AG09309 (cell line): ENCODE data around the gene SCGB2B2.
A peak's percentile ranks its signal among the peaks of the same experiment; 100 is the strongest.
"Not testable (repeated sequence)": the region's sequence is repeated elsewhere in the genome, so short reads cannot be mapped to it uniquely, and the experiment has no call there.

ENCODE experiments used
- DNase-seq: peaks from one replicate; pipeline ENCODE4 v3.0.0-alpha.2; 2010; ENCODE audit warnings: low read depth
- H3K4me3 ChIP-seq: 2 replicates; pipeline ENCODE4 v1.5.1; 2011; ENCODE audit warnings: mild to moderate bottlenecking, low read depth, low read length, moderate library complexity; ENCODE audit not compliant: control insufficient read depth
- CTCF ChIP-seq: IDR thresholded peaks from 2 replicates; pipeline ENCODE4 v1.5.1; 2011; ENCODE audit warnings: mild to moderate bottlenecking, low read depth, low read length, inconsistent platforms; ENCODE audit not compliant: insufficient read depth, control insufficient read depth; ENCODE audit errors: missing control alignments

The SCGB2B2 gene

GRCh38 chr19:34666200-34666957 is 10.6 kb downstream of the SCGB2B2 start:
- DNase-seq = no peak
- H3K4me3 ChIP-seq = no peak overlapping the region
- TF ChIP-seq CTCF = no peak

- not testable (repeated sequence) for DNase-seq, H3K4me3 ChIP-seq
These were observed 11.7 kb downstream of the SCGB2B2 start for GRCh38 chr19:34665275-34665674.

GRCh38 chr19:34664870-34665269 is 12.1 kb downstream of the SCGB2B2 start:
- no peak overlapping the region for H3K4me3 ChIP-seq
- no peak for TF ChIP-seq CTCF
- no peak for DNase-seq

GRCh38 chr19:34664168-34664567 is 12.8 kb downstream of the SCGB2B2 start:
- no peak for DNase-seq
- H3K4me3 ChIP-seq = no peak overlapping the region
- TF ChIP-seq CTCF = no peak

- peak; percentile 48 for TF ChIP-seq CTCF
- no peak overlapping the region for H3K4me3 ChIP-seq
- no peak for DNase-seq
These were observed 14.0 kb downstream of the SCGB2B2 start for GRCh38 chr19:34662919-34663318.

- no peak overlapping the region for H3K4me3 ChIP-seq
- no peak for DNase-seq
- TF ChIP-seq CTCF = no peak
These were observed 15.6 kb downstream of the SCGB2B2 start for GRCh38 chr19:34661357-34661756.

- DNase-seq = no peak
- no peak for TF ChIP-seq CTCF
- H3K4me3 ChIP-seq = no peak overlapping the region
These were observed 21.3 kb downstream of the SCGB2B2 start for GRCh38 chr19:34655651-34656050.
